HG03025 (cell line): Measurements from ENCODE around the gene MAP4K2.

Source experiments
- ATAC-seq: cut with Tn5 transposase; IDR thresholded peaks from one replicate; pipeline ENCODE4 v1.9.1; 2021; ENCODE audit warnings: mild to moderate bottlenecking, moderate library complexity; ENCODE audit not compliant: unreplicated experiment, low FRiP score

The MAP4K2 gene

GRCh38 chr11:64758330-64759079, 44.5 kb downstream of the MAP4K2 start:
- ATAC-seq, result no peak

GRCh38 chr11:64757549-64758329, 45.3 kb downstream of the MAP4K2 start:
- ATAC-seq, result no peak

- ATAC-seq, result no peak
Observed at GRCh38 chr11:64755681-64756361, 47.2 kb downstream of the MAP4K2 start.

GRCh38 chr11:64754919-64755662, 47.9 kb downstream of the MAP4K2 start:
- ATAC-seq, result no peak

- no peak for ATAC-seq
Observed at GRCh38 chr11:64754124-64754918, 48.7 kb downstream of the MAP4K2 start.

- no peak for ATAC-seq
Observed at GRCh38 chr11:64753380-64754123, 49.5 kb downstream of the MAP4K2 start.

- ATAC-seq, result no peak
Observed at GRCh38 chr11:64753019-64753379, 50.0 kb downstream of the MAP4K2 start.

GRCh38 chr11:64752175-64752970, 50.6 kb downstream of the MAP4K2 start:
- ATAC-seq, result no peak

GRCh38 chr11:64751580-64751979, 51.4 kb downstream of the MAP4K2 start:
- ATAC-seq, result no peak

- ATAC-seq, result no peak
Observed at GRCh38 chr11:64751136-64751535, 51.9 kb downstream of the MAP4K2 start.

- ATAC-seq, result no peak
Observed at GRCh38 chr11:64750361-64751054, 52.5 kb downstream of the MAP4K2 start.

GRCh38 chr11:64747961-64748665, 54.9 kb downstream of the MAP4K2 start:
- no peak for ATAC-seq

GRCh38 chr11:64746486-64746885, 56.5 kb downstream of the MAP4K2 start:
- no peak for ATAC-seq

GRCh38 chr11:64745521-64746328, 57.3 kb downstream of the MAP4K2 start:
- no peak for ATAC-seq

- ATAC-seq, result no peak
Observed at GRCh38 chr11:64745189-64745520, 57.9 kb downstream of the MAP4K2 start.

GRCh38 chr11:64744544-64745188, 58.3 kb downstream of the MAP4K2 start:
- no peak for ATAC-seq
